Measurements from ENCODE around the gene ERGIC3. TPM values are rescaled to one million over a fixed set of nuclear protein-coding genes. Genes with fewer than 3 reads are reported as not detected.
"Not testable (repeated sequence)": the region's sequence is repeated elsewhere in the genome, so short reads cannot be mapped to it uniquely, and the experiment has no call there.

ERGIC3 gene
- polyA plus RNA-seq, 1 experiment: 917 TPM

DNA sequence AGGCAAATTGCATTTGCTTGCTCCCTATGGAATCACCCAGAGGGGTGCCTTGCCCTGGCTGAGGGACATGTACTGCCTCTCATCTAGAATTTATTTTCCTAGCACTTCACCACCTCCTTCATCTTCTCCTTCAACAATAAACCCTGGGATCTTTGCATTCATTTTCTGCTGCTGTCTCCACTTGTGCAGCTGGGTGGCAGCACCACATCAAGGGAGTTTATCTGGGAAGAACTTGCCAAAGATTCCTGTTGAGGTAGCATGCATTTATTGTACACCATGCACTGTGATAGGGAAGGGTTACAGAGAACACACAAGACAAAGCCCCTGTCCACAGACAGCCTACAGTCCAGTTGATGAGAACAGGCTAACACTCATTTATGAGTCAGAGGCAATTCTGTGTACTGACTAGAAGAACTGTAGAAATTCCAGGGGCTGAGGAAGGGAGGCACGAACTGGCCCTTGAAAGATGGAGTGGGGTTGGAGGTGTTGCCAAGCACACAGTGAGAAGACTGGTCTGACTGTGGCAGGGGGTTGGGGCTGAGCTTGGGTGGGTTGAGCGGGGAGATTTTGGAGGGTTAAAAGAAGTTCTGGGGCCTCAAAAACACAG, 30.0 kb upstream of the ERGIC3 start:
- POLR2A ChIA-PET: no interaction called here
- no peak for DNase-seq (ENCODE audit: low read depth)
- Histone ChIP-seq H3K27me3 (ENCODE audit: control insufficient read depth, insufficient read depth, low read length) (no peaks in the 10 kb centered on the region), H3K36me3 (ENCODE audit: control insufficient read depth, insufficient read depth, low read length) (peaks cover 22% of the 10 kb centered on the region), H3K4me3 (ENCODE audit: low read depth, low read length) (no peak overlapping the region)
- CTCF ChIA-PET: interaction anchor here (0.6 to 1.3 kb wide), 7 partner anchors 11 to 492 kb away, joined by 3 to 6 read pairs (median 3); no protein-coding TSS in a partner anchor
- TF ChIP-seq, protein P1, sequence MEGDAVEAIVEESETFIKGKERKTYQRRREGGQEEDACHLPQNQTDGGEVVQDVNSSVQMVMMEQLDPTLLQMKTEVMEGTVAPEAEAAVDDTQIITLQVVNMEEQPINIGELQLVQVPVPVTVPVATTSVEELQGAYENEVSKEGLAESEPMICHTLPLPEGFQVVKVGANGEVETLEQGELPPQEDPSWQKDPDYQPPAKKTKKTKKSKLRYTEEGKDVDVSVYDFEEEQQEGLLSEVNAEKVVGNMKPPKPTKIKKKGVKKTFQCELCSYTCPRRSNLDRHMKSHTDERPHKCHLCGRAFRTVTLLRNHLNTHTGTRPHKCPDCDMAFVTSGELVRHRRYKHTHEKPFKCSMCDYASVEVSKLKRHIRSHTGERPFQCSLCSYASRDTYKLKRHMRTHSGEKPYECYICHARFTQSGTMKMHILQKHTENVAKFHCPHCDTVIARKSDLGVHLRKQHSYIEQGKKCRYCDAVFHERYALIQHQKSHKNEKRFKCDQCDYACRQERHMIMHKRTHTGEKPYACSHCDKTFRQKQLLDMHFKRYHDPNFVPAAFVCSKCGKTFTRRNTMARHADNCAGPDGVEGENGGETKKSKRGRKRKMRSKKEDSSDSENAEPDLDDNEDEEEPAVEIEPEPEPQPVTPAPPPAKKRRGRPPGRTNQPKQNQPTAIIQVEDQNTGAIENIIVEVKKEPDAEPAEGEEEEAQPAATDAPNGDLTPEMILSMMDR (IDR thresholded peaks at IDR 0.05; ENCODE audit: insufficient read depth, low read depth, low read length): peak; percentile 72

DNA sequence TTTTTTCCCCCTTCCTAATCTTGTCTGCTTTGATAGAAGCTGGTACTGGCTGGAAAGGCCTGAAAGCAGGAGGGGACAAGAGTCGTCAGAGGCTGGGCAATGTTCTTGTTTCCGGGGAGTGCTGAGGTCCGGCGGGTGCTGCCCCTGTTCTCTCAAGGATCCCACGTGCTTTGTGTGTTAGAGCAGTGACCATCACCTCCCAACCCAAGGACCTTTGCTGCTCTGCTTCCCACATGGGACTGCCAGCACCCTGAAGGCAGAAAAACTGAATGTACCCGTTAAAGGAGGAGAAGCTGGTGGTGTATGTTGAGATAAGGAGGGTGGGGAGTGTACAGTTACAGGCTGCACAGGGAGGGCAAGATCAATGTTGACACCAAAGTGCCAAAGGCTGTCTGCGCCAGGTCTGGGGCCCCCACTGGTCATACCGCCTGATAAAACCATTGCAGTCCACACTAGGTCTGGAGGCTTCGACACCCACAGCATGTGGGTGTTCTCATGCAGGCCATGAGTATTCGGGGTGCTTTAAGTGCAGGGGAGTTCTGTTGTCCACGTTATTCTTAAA, 27.4 kb upstream of the ERGIC3 start:
- H3K27me3 ChIP-seq (ENCODE audit: control insufficient read depth, insufficient read depth, low read length): no peaks in the 10 kb centered on the region
- TF ChIP-seq, protein P1 (IDR thresholded peaks at IDR 0.05; ENCODE audit: insufficient read depth, low read depth, low read length): no peak
- no peak overlapping the region for H3K4me3 ChIP-seq (ENCODE audit: low read depth, low read length)
- peaks cover 13% of the 10 kb centered on the region for H3K36me3 ChIP-seq (ENCODE audit: control insufficient read depth, insufficient read depth, low read length)
- ChIA-PET POLR2A (no interaction called here), CTCF (no interaction called here)
- DNase-seq (ENCODE audit: low read depth): no peak

DNA sequence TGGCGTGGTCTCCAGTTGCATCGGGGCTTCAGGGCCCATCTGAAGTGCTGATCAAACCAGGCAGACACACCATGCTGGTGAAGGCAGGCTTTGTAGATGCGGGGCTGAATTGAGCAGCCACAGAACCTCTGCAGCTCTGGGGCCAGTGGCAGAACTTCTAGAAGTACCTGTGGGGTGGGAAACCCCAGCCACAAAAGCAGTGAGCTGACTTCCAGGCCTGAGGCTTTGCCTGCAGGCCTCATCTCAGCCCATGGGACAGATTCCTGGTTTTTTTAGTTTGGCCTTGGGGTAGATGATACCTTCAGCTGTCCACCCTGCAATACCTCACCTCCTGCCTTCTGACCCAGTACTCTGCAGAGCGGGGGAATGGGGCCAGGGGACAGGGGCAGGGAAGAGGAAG, 26.5 kb upstream of the ERGIC3 start:
- TF ChIP-seq, protein P1 (IDR thresholded peaks at IDR 0.05; ENCODE audit: insufficient read depth, low read depth, low read length): no peak
- no peak overlapping the region for H3K4me3 ChIP-seq (ENCODE audit: low read depth, low read length)
- no peak for DNase-seq (ENCODE audit: low read depth)
- H3K27me3 ChIP-seq (ENCODE audit: control insufficient read depth, insufficient read depth, low read length): no peaks in the 10 kb centered on the region
- H3K36me3 ChIP-seq (ENCODE audit: control insufficient read depth, insufficient read depth, low read length): peaks cover 10% of the 10 kb centered on the region
- CTCF ChIA-PET: no interaction called here
- POLR2A ChIA-PET: no interaction called here

DNA sequence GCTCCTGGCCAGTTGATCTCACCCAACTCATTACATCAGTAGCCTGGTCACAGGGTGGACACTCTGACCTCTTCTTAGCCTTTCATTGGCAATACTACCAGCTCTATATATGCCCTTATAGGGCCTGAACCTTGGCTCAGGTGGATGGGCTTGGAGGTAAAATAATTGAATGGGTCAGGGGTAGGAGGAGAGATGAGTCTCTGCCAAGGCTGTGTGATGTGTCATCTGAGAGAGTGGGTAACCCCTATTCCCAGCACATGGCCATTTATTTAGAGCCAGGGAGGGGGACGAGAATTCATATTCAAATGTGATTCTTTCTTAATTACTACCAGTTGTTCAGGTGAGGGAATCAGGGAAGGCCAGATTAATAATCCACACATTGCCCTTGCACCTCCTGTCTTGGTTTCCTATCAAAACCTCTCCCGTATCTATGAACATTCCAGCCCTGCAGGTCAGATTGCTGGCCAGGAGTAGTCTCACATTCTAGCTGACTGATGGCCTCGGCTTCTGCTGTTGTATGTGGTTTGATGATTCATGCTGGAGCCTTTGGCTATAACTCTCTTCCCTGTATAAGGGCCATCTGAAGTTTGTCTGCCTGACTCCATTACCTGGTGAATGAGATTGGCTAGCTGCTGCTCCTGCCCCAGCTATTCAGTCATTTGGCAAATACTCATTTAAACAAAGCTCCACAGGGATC, 25.8 kb upstream of the ERGIC3 start:
- H3K4me3 ChIP-seq (ENCODE audit: low read depth, low read length): no peak overlapping the region
- ChIA-PET CTCF (interaction anchor here (0.9 kb wide), 1 partner anchor 10 kb away, joined by 3 read pairs; no protein-coding TSS in a partner anchor), POLR2A (no interaction called here)
- H3K36me3 ChIP-seq (ENCODE audit: control insufficient read depth, insufficient read depth, low read length): peaks cover 8% of the 10 kb centered on the region
- TF ChIP-seq, protein P1 (IDR thresholded peaks at IDR 0.05; ENCODE audit: insufficient read depth, low read depth, low read length): no peak
- H3K27me3 ChIP-seq (ENCODE audit: control insufficient read depth, insufficient read depth, low read length): no peaks in the 10 kb centered on the region
- peak; percentile 35 for DNase-seq (ENCODE audit: low read depth)

DNA sequence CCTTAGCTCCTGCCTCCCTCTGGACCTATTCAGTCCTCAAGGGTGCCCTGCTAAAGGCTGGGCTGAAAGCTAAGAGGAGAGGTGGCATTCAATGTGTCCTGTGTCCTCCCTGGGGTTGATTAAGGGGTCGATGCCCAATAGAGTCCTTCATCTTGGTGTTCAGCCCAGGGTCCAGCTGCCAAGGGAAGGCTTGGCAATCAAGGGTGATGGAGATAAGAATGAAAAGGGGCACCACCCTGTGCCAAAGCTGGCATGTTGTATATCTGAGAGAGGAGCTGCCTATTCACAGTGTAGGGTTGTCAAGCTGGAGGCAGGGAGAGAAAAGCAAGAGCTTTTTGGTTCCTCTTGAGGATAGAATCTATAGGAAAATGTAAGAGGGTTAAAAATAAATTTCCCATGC, 24.8 kb upstream of the ERGIC3 start:
- H3K4me3 ChIP-seq (ENCODE audit: low read depth, low read length): no peak overlapping the region
- H3K36me3 ChIP-seq (ENCODE audit: control insufficient read depth, insufficient read depth, low read length): peaks cover 6% of the 10 kb centered on the region
- TF ChIP-seq, protein P1 (IDR thresholded peaks at IDR 0.05; ENCODE audit: insufficient read depth, low read depth, low read length): no peak
- POLR2A ChIA-PET: no interaction called here
- CTCF ChIA-PET: interaction anchor here (0.8 to 1.2 kb wide), 4 partner anchors 11 to 87 kb away, joined by 3 read pairs; partner anchors contain the start of genes C20orf173 and GDF5
- no peak for DNase-seq (ENCODE audit: low read depth)
- no peaks in the 10 kb centered on the region for H3K27me3 ChIP-seq (ENCODE audit: control insufficient read depth, insufficient read depth, low read length)

DNA sequence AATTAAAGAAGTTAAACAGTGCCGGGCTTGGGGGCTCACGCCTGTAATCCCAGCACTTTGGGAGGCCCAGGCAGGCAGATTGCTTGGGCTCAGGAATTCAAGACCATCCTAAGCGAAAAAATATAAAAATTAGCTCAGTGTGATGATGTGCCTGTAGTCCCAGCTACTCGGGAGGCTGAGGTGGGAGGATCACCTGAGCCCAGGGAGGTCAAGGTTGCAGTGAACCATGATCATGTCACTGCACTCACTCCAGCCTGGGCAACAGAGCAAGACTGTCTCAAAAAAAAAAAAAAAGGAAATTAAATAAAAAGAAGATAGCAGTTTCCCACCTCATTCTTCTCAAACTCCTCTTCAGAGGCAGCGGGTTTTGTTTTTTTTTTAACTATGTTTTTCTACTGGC, 24.1 kb upstream of the ERGIC3 start:
- H3K36me3 ChIP-seq (ENCODE audit: control insufficient read depth, insufficient read depth, low read length); DNase-seq (ENCODE audit: low read depth); H3K27me3 ChIP-seq (ENCODE audit: control insufficient read depth, insufficient read depth, low read length); POLR2A ChIA-PET; H3K4me3 ChIP-seq (ENCODE audit: low read depth, low read length): not testable (repeated sequence)
- CTCF ChIA-PET: interaction anchor here (0.8 to 1.2 kb wide), 2 partner anchors 12 to 79 kb away, joined by 3 read pairs; partner anchors contain the start of genes C20orf173 and GDF5
